Heart left ventricle (tissue), 16 donors: ENCODE results near the gene FIG4. TPM values are rescaled to one million over a fixed set of nuclear protein-coding genes. Genes with fewer than 3 reads are reported as not detected.
"Not testable (repeated sequence)": the region's sequence is repeated elsewhere in the genome, so short reads cannot be mapped to it uniquely, and the experiment has no call there.

ENCODE experiments used
- ATAC-seq, 4 donors: fragments of 200-7000 bp; cut with Tn5 transposase; one replicate each; pipeline ENCODE4 v1.9.1; 2020 to 2022; ENCODE audit warnings: moderate library complexity in 4 of 4, mild to moderate bottlenecking in 3 of 4, moderate number of reproducible peaks in 1 of 4
- DNase-seq, 5 donors: peaks; one replicate each; pipeline ENCODE4 v3.0.0-alpha.2; 2020
- H3K27ac ChIP-seq, 12 donors: fragments of 200-600 bp; sonication (generic) in 4 of 12; one replicate each; pipeline versions ENCODE4 v1.5.0 to v1.8.0; 2016 to 2022; ENCODE audit warnings: mild to moderate bottlenecking in 2 of 12
- H3K27me3 ChIP-seq, 9 donors: fragments of 200-600 bp; sonication (generic) in 2 of 9; one replicate each; pipeline versions ENCODE4 v1.5.1 to v1.8.0; 2016 to 2022; ENCODE audit warnings: mild to moderate bottlenecking in 3 of 9
- H3K36me3 ChIP-seq, 9 donors: fragments of 200-600 bp; sonication (generic) in 2 of 9; one replicate each; pipeline versions ENCODE4 v1.5.0 to v1.8.0; 2018 to 2022; ENCODE audit warnings: mild to moderate bottlenecking in 2 of 9
- H3K4me1 ChIP-seq, 12 donors: fragments of 200-600 bp; sonication (generic) in 4 of 12; one replicate each; pipeline versions ENCODE4 v1.5.0 to v1.8.0; 2016 to 2022; ENCODE audit warnings: mild to moderate bottlenecking in 3 of 12
- H3K4me3 ChIP-seq, 12 donors: fragments of 200-600 bp; sonication (generic) in 4 of 12; one replicate each; pipeline versions ENCODE4 v1.5.0 to v1.8.0; 2017 to 2022; ENCODE audit warnings: mild to moderate bottlenecking in 9 of 12, moderate library complexity in 4 of 12
- H3K9me3 ChIP-seq, 12 donors: fragments of 200-600 bp; sonication (generic) in 4 of 12; one replicate each; pipeline versions ENCODE4 v1.5.0 to v1.8.0; 2016 to 2022; ENCODE audit warnings: mild to moderate bottlenecking in 1 of 12
- CTCF ChIP-seq, 12 donors: fragments of 200-600 bp; sonication (generic) in 4 of 12; IDR thresholded peaks; one replicate each; pipeline versions ENCODE4 v1.5.0 to v1.8.0; 2018 to 2022; ENCODE audit warnings: antibody characterized with exemption in 12 of 12, mild to moderate bottlenecking in 5 of 12
- POLR2A ChIP-seq, 2 donors: fragments of 450-650 bp; IDR thresholded peaks; one replicate each; pipeline ENCODE4 v1.6.1; 2017; ENCODE audit warnings: antibody characterized with exemption in 2 of 2, mild to moderate bottlenecking in 2 of 2, moderate library complexity in 2 of 2
- WGBS, 4 donors: extraction: QIAGEN DNeasy Blood & Tissue Kit in 2 of 4; methylation state at CpG; one replicate each; pipeline versions ENCODE4 v1.1.5 to v1.1.7; 2013 to 2018; 5-methylcytosine and 5-hydroxymethylcytosine counted together
- intact Hi-C, 10 donors: fragments of 100-400 bp; cut with DNase I; formaldehyde crosslinking; loops; one replicate each; pipeline versions ENCODE4 v1.11.1 to v1.14.2; 2022
- polyA plus RNA-seq, 2 donors: library from polyadenylated mRNA; stranded (reverse); fragments of 200-250 nt; gene quantifications; one replicate each; pipeline ENCODE4 v1.2.3, GENCODE V29; 2013
- total RNA-seq, 9 donors: library from RNA; depleted of rRNA in 2 of 9; stranded (reverse); fragments of >200 nt in 2 of 9; fragmentation: NEBNext Ultra II Directional in 3 of 9; extraction: Animal tissue kit (Norgen Biotek cat#: 25700) in 3 of 9; gene quantifications; one replicate each; pipeline versions ENCODE4 v1.1.0 to v1.2.4, GENCODE V29; 2016 to 2023
- donor health status: ischemic (EF 13 %, LVEDD 7.1; RV severe dilation, severe dysfunction).
- donor health status: healthy with polysubstance abuse.
- donor health status: DM: no; HTN: yes; CAD: no.
- donor health status: DM: no; HTN: no; CAD: no.
- donor health status: ischemic (EF 25% LVEDD 6.9; RV normal size, moderate dysfunction).
- donor health status: ischemic (EF 25% LVEDD 5.7; RV mildly dilated, moderate dysfunction).
- donor health status: healthy.
- donor health status: DM: yes; HTN: yes; CAD: no.
- donor health status: ischemic (EF 35%, LVEDD 5.7; RV mildly dilated, moderate dysfunction).
- donor health status: nonischemic (EF 11% LVEDD 7.7; RV severe dilation, severe dysfunction).
- donor health status: DM: yes; HTN: yes; CAD: no.
- donor health status: PGD.
- donor health status: ischemic (EF 29% LVEDD 5.4; RV normal size, mild dysfunction).
- donor health status: nonischemic (EF 23%, LVEDD 6.1; RV moderate dilation, normal function).

The FIG4 gene
- total and polyA plus RNA-seq, 11 donors = 4.8 to 17.2 (median 10.2) TPM

- no peaks in the 10 kb centered on the region for H3K27me3 ChIP-seq
- H3K27ac ChIP-seq = peak overlapping the region in 1 of 12 donors; percentile 39
- H3K4me3 ChIP-seq = no peak overlapping the region
- TF ChIP-seq POLR2A (IDR thresholded peaks at IDR 0.05) (no peak), CTCF (IDR thresholded peaks at IDR 0.05) (no peak)
- ATAC-seq (peak in 1 of 4 donors; percentile 22), DNase-seq (no peak)
- H3K36me3 ChIP-seq = no peaks in the 10 kb centered on the region
- intact Hi-C loops = no loop called here
- WGBS, 4 donors = 2 to 8% (median 4%) methylated on average over 2 of the region's 2 CpGs
- peaks cover 0 to 15% (median 10%) of the 10 kb centered on the region in 12 donors for H3K4me1 ChIP-seq
- no peaks in the 10 kb centered on the region for H3K9me3 ChIP-seq
These were observed 176.9 kb downstream of the FIG4 start for GRCh38 chr6:109867970-109868358.

GRCh38 chr6:109869398-109870088 lies 178.4 kb downstream of the FIG4 start:
- WGBS, 4 donors = 58 to 75% (median 63%) methylated on average over 5 of the region's 5 CpGs
- DNase-seq = peak in 2 of 5 donors; percentile 22 to 34
- peak in 2 of 4 donors; percentile 63 to 68 for ATAC-seq
- H3K9me3 ChIP-seq, H3K27ac ChIP-seq, H3K36me3 ChIP-seq, H3K4me3 ChIP-seq, H3K27me3 ChIP-seq: not testable (repeated sequence)
- intact Hi-C loops = loop anchor here in 1 of 10 donors (10.0 kb wide), 1 partner anchor 165 kb away; no protein-coding TSS in a partner anchor
- peaks cover 0 to 15% (median 11%) of the 10 kb centered on the region in 12 donors for H3K4me1 ChIP-seq

- H3K4me3 ChIP-seq = no peak overlapping the region
- no peak for DNase-seq
- no peaks in the 10 kb centered on the region for H3K9me3 ChIP-seq
- H3K27ac ChIP-seq = no peak overlapping the region
- TF ChIP-seq POLR2A (IDR thresholded peaks at IDR 0.05) (no peak), CTCF (IDR thresholded peaks at IDR 0.05) (no peak)
- no peaks in the 10 kb centered on the region for H3K36me3 ChIP-seq
- peaks cover 0 to 15% (median 11%) of the 10 kb centered on the region in 12 donors for H3K4me1 ChIP-seq
- intact Hi-C loops = loop anchor here in 1 of 10 donors (10.0 kb wide), 1 partner anchor 165 kb away; no protein-coding TSS in a partner anchor
- WGBS, 4 donors = 68 to 80% (median 72%) methylated on average over 5 of the region's 5 CpGs
- no peaks in the 10 kb centered on the region for H3K27me3 ChIP-seq
- no peak for ATAC-seq
These were observed 179.0 kb downstream of the FIG4 start for GRCh38 chr6:109870089-109870410.

- H3K27me3 ChIP-seq = no peaks in the 10 kb centered on the region
- WGBS, 4 donors = 20 to 41% (median 28%) methylated on average over 1 of the region's 1 CpG
- DNase-seq (no peak), ATAC-seq (peak in 2 of 4 donors; percentile 59 to 68)
- H3K27ac ChIP-seq = no peak overlapping the region
- H3K36me3 ChIP-seq = no peaks in the 10 kb centered on the region
- TF ChIP-seq POLR2A (IDR thresholded peaks at IDR 0.05) (no peak), CTCF (IDR thresholded peaks at IDR 0.05) (no peak)
- H3K9me3 ChIP-seq = no peaks in the 10 kb centered on the region
- no peak overlapping the region for H3K4me3 ChIP-seq
- intact Hi-C loops = loop anchor here in 1 of 10 donors (10.0 kb wide), 1 partner anchor 168 kb away; no protein-coding TSS in a partner anchor
- peaks cover 0 to 20% (median 5%) of the 10 kb centered on the region in 12 donors for H3K4me1 ChIP-seq
These were observed 181.5 kb downstream of the FIG4 start for GRCh38 chr6:109872549-109872948.
